NB4 (cell line): ENCODE results near the gene SORBS1.
A peak's percentile ranks its signal among the peaks of the same experiment; 100 is the strongest.

Experiments used
- DNase-seq: peaks from one replicate; pipeline ENCODE4 v3.0.0; 2010; ENCODE audit warnings: low read depth
- H3K4me3 ChIP-seq: one replicate; pipeline ENCODE4 v1.5.1; 2011; ENCODE audit warnings: mild to moderate bottlenecking, low read depth, low read length, moderate library complexity
- CTCF ChIP-seq: IDR thresholded peaks from one replicate; pipeline ENCODE4 v1.5.1; 2012; ENCODE audit warnings: low read depth, low read length
- MYC ChIP-seq: IDR thresholded peaks from 2 replicates; pipeline ENCODE4 v1.6.1; 2011; ENCODE audit warnings: low read depth, low read length
- POLR2A ChIP-seq: IDR thresholded peaks from 2 replicates; pipeline ENCODE4 v1.6.1; 2011; ENCODE audit warnings: mild to moderate bottlenecking; ENCODE audit not compliant: insufficient read length; ENCODE audit errors: extremely low read depth
- TF ChIP-seq, protein P1 (sequence below): IDR thresholded peaks from 2 replicates; pipeline ENCODE4 v1.6.1; 2011; ENCODE audit warnings: low read depth, low read length

Gene SORBS1

GRCh38 chr10:95535526-95535925, 25.6 kb downstream of the SORBS1 start:
- TF ChIP-seq, protein P1, sequence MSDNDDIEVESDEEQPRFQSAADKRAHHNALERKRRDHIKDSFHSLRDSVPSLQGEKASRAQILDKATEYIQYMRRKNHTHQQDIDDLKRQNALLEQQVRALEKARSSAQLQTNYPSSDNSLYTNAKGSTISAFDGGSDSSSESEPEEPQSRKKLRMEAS: no peak
- no peak for TF ChIP-seq CTCF
- TF ChIP-seq POLR2A: no peak
- TF ChIP-seq MYC: no peak
- H3K4me3 ChIP-seq: no peak overlapping the region
- no peak for DNase-seq

DNA sequence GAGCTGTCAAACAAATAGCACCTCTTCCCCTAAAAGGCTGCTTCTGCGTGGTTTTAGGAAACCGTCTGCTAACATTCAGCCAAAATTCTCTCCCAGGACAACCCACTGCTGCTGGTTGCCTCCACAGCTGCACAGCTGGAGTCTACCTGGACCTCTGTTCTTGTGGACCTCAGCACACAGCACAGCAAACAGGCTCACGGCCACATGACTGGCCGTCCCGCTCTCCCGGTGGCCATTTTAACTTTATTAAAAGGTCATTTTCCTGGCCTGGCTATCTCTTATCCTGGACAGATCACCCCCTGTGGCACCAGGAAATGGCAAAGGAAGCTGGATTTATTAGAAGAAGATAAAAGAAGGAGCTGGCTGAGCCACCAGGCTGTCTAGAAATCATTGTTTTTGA, 27.6 kb downstream of the SORBS1 start:
- DNase-seq: no peak
- TF ChIP-seq, protein P1: no peak
- TF ChIP-seq MYC: no peak
- TF ChIP-seq CTCF: no peak
- TF ChIP-seq POLR2A: no peak
- no peak overlapping the region for H3K4me3 ChIP-seq

DNA sequence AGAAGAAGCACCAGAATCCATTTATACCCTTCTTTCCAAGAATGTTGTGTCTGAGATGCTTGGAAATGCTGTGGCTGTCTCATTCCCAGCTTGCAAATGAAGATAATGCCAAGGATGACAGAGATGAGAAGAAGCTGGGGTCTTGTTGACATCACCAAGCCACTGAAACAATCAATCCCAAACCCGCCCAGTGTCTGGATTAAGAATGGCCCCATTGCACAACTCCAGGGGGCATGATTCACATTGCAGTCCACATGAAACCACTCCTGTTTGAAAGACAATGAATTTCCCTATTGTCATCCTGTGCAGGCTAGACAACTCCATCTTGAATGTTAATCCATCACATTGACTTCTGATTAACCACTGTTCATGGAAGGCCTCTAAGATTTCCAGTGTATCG, 28.6 kb downstream of the SORBS1 start:
- TF ChIP-seq, protein P1: no peak
- TF ChIP-seq MYC (no peak), POLR2A (no peak), CTCF (no peak)
- H3K4me3 ChIP-seq: no peak overlapping the region
- peak; percentile 9 for DNase-seq

DNA sequence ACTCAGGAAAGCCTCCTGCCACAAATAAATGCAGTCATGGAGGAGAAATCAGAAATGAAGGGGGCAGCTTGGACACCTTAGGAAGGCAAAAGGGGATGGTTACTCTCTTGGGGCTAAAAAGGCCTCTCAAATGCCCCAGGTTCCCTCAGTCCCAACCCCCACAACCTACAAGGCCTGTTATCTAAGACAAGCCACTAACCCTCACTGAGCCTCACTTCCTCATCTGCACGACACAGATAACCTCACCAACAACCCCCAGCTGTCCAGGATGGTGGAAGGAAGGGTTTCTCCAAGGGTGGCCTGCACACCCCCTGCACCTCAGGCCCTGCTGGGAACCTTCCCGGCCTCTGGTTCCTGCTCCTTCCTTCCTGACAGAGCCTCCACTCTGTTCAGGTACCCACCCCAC, 29.2 kb downstream of the SORBS1 start:
- peak; percentile 58 for DNase-seq
- no peak for TF ChIP-seq CTCF
- no peak for TF ChIP-seq POLR2A
- TF ChIP-seq MYC: no peak
- TF ChIP-seq, protein P1: no peak
- H3K4me3 ChIP-seq: no peak overlapping the region

- TF ChIP-seq POLR2A (no peak), CTCF (no peak), MYC (no peak)
- TF ChIP-seq, protein P1: no peak
- no peak for DNase-seq
- no peak overlapping the region for H3K4me3 ChIP-seq
These were observed 29.9 kb downstream of the SORBS1 start for GRCh38 chr10:95531058-95531809.
